Amygdala (tissue), 56 donors: ENCODE data around the gene PFDN5.

Experiments used
- DNase-seq, 56 donors: peaks; one replicate each; lab custom pipeline; 2025; lab: John Stamatoyannopoulos, UW

PFDN5 gene

GRCh38 chr12:53295070-53295890, at the start of gene PFDN5:
Gene PFDN5, plus strand, starts transcription at chr12:53295542. Its CDS starts 26 bp downstream, at chr12:53295568.
- DNase-seq, result peak in 55 of 56 donors; percentile 38 to 95 (median 82)

- DNase-seq, result peak in 55 of 56 donors; percentile 37 to 96 (median 74)
Measured at GRCh38 chr12:53251477-53252348, 43.6 kb upstream of the PFDN5 start.

- DNase-seq, result peak in 4 of 56 donors; percentile 40 to 67 (median 46)
Measured at GRCh38 chr12:53252349-53252916, 42.9 kb upstream of the PFDN5 start.

GRCh38 chr12:53253298-53253697, 42.0 kb upstream of the PFDN5 start:
- no peak for DNase-seq

- DNase-seq, result no peak
Measured at GRCh38 chr12:53254816-53255545, 40.4 kb upstream of the PFDN5 start.

- no peak for DNase-seq
Measured at GRCh38 chr12:53255996-53256395, 39.3 kb upstream of the PFDN5 start.

GRCh38 chr12:53258541-53259539, 36.5 kb upstream of the PFDN5 start:
- DNase-seq, result no peak

- no peak for DNase-seq
Measured at GRCh38 chr12:53259891-53260290, 35.5 kb upstream of the PFDN5 start.

GRCh38 chr12:53265783-53266182, 29.6 kb upstream of the PFDN5 start:
- no peak for DNase-seq

GRCh38 chr12:53267306-53267998, 27.9 kb upstream of the PFDN5 start:
- DNase-seq, result no peak

- DNase-seq, result peak in 48 of 56 donors; percentile 8 to 76 (median 38)
Measured at GRCh38 chr12:53267999-53268629, 27.2 kb upstream of the PFDN5 start, which contains the start of gene ESPL1. Gene ESPL1, plus strand, starts transcription at chr12:53268299. Its CDS starts 468 bp downstream, at chr12:53268767.

GRCh38 chr12:53268630-53269562, 26.4 kb upstream of the PFDN5 start:
- DNase-seq, result no peak

GRCh38 chr12:53274445-53274844, 20.9 kb upstream of the PFDN5 start:
- DNase-seq, result no peak

GRCh38 chr12:53276511-53276910, 18.8 kb upstream of the PFDN5 start:
- no peak for DNase-seq

GRCh38 chr12:53277981-53278380, 17.4 kb upstream of the PFDN5 start:
- DNase-seq, result no peak

- no peak for DNase-seq
Measured at GRCh38 chr12:53279283-53279869, 16.0 kb upstream of the PFDN5 start.
